OCI-LY7 (cell line): ENCODE measurements around the gene HCN3.
"Not testable (repeated sequence)": the region's sequence is repeated elsewhere in the genome, so short reads cannot be mapped to it uniquely, and the experiment has no call there.

Source experiments
- CTCF ChIP-seq: fragments of 200-600 bp; sonication (generic); conservative IDR thresholded peaks from 2 replicates; pipeline ENCODE4 v1.5.1; 2014; ENCODE audit warnings: mild to moderate bottlenecking, antibody characterized with exemption, low read length, moderate library complexity, mixed read lengths
- EZH2phosphoT487 ChIP-seq: fragments of 200-600 bp; sonication (generic); IDR thresholded peaks from 2 replicates; pipeline ENCODE4 v1.6.1; 2018; ENCODE audit warnings: low read depth, borderline replicate concordance, mild to moderate bottlenecking, mixed run types, antibody characterized with exemption, low read length, moderate library complexity, mixed read lengths

DNA sequence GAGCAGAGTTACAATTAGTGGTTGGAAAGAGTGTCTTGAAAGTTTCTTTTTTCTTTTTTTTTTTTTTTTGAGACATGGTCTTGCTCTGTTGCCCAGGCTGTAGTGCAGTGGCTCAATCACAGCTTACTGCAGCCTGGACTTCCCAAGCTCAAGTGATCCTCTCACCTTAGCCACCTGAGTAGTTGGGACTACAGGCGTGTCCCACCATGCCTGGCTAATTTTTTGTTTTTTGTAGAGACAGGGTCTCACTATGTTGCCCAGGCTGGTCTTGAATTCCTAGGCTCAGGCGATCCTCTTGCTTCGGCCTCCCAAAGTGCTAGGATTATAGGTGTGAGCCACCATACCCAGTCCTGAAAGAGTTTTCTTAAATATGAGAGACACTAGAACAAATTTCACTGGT is 30.5 kb upstream of the HCN3 start:
- not testable (repeated sequence) for TF ChIP-seq CTCF, EZH2phosphoT487
